M059J (cell line): Measurements from ENCODE around the gene DISP3. TPM values are rescaled to one million over a fixed set of nuclear protein-coding genes. Genes with fewer than 3 reads are reported as not detected.

Source experiments
- DNase-seq: peaks from one replicate; pipeline ENCODE4 v3.0.0-alpha.2; 2012; ENCODE audit warnings: low read depth
- total RNA-seq: library from RNA; depleted of rRNA; stranded (reverse); fragments of >200 nt; shearing (Covaris generic); gene quantifications from 2 replicates; pipeline ENCODE4 v1.2.3, GENCODE V29; 2014; rRNA removed

DISP3 gene
- 0.02 TPM in 1 of 2 replicates, not detected in the other for total RNA-seq

- DNase-seq = peak; percentile 58
Observed at GRCh38 chr1:11478571-11479374, at the start of gene DISP3. Gene DISP3 (plus strand): TSS chr1:11479155. CDS start chr1:11500993, 21,838 bp downstream.

DNA sequence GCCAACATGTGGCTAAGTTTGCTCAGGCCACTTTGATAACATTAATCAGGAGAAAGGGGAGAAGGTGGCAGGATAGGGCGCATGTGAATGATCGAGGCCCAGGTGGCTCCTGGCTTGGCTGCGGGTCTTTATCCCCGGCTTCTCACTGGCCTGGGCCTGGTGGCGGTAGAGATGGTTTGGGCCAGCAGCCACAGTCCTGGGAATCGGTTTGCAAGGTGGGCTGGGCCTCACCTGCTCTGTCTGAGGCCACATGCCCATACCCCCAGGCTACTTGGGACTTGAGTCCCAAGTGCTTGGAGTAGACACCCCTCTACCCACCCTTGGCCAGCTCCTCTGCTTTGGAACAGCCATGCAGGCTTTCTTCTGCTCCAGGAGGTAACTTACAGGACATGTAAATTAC, 49.7 kb upstream of the DISP3 start:
- DNase-seq = no peak

DNA sequence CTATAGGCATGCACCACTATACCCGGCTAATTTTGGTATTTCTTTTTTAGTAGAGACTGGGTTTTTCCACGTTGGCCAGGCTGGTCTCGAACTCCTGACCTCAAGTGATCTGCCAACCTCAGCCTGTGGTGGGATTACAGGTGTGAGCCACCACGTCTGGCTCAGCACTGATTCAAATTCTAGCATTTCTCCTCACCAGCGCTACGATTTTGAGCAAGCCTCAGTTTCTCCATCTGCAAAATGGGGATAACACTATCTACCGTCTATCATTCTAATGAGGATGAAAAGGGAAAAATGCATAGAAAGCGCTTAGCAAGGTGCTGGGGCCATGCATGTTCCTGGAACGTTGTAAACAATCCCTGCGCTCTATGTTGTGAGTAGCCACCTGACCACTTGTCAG, 49.0 kb upstream of the DISP3 start:
- DNase-seq = no peak

DNA sequence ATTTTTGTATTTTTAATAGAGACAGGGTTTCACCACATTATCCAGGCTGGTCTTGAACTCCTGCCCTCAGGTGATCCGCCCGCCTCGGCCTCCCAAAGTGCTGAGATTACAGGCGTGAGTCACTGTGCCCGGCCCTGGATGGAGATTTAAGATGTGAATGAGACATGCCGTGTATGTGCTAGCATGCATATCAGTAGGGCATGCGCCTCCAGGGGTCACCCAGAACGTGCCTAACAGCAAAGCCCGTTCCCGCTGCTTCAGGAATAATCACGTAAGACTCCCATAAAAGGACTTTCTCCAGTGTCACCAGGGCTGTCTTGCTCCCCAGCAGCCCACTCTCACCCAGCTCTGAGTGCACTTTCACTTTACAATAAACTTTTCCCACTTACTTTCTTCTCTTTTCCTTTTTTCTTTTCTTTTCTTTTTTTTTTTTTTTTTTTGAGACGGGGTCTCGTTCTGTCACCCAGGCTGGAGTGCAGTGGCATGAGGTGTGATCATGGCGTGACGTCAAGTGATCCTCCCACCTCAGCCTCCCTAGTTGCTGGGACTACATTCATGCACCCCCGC, 46.9 kb upstream of the DISP3 start:
- DNase-seq = peak; percentile 5

- no peak for DNase-seq
Observed at GRCh38 chr1:11432526-11432925, 46.4 kb upstream of the DISP3 start.

DNA sequence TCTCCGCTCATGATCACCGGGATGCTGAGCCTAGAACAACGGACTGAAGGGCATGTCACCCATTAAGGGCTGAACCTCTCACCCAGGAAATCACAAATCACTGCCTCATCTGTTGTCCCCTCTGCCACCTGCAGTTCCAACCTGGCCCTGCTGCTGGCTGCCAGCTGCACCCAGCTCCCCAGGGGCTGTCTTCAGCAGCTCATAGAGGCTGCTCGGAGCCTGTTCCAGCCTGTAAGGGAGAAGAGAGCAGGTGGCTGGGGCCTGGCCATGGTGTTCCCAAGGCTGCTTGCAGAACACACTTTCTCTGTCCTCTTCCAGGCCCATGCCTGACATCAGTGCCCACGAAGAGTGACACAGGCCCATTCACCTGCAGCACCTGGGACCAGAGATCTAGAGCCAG, 44.5 kb upstream of the DISP3 start:
- no peak for DNase-seq

DNA sequence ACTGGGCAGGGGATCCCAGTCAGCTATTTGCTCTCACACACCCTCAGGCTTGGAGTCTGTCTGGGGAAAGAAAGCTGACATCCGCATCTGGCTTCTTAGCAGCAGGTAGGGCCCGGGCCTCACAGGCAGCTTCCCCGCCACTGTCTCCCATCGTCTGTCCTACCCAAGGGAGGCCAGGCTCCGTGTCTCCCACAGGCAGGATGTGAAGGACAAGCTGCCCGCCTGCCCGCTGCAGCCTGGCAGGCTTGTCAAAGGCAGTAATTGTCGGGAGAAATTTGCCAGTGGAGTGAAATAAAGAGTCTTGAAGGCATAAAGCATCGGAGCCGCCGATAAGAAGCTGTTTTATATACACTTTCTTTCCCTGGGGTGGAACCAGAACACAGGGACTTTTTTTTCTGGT, 44.0 kb upstream of the DISP3 start:
- DNase-seq = no peak

DNA sequence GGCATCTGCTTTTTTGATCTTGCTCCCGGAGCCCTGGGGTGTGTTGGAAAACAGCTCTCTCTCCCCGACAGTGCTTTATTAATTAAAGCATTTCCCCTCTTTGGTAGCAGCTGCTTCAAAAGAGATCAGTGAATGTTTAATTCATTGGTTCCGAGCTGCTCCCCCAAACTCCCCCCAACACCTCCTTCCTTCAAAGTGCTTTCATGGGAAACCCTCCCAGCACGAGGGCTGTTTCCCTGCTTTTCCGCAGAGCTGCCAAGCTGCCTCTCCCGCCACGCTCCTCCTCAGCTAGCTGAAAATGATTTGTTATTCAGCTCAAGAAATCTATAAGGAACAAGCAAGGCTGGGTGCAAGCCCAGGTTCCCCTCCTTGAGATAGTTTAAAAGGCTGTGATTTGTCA, 40.0 kb upstream of the DISP3 start:
- no peak for DNase-seq

DNA sequence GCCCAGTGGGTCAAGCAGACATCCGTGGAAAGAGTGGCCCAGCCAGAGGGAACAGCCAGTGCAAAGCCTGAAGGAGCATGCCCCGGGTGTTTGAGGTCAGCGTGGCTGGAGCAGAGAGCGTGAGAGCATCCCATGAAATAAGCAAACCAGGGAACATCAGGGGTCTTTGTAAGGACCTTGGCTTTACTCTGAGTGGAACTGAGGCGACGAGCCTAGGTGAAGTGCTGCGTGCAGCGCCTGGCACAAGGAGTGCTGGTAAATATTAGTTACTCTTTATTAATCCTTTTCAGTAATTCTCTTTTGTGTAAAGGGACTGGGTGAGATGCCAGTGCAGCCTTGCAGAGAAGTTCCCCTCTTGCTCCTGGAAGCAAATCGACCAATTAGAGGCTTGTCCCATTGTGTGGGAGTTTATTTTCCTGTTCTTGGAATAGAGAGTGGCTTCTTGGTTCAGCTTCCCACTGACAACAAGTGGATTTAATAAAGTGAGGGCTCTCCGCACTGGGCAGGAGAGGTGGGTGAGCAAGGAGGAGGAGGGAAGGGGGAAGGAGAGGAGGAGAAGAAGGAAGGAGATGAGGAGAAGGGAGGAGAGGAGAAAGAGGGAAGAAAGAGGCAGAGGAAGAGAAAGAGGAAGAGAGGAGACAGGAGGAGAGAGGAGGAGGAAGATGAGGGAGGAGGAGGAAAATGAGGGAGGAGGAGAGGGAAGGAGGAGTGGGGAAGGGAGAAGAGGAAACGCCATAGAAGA, 37.6 kb upstream of the DISP3 start:
- no peak for DNase-seq

DNA sequence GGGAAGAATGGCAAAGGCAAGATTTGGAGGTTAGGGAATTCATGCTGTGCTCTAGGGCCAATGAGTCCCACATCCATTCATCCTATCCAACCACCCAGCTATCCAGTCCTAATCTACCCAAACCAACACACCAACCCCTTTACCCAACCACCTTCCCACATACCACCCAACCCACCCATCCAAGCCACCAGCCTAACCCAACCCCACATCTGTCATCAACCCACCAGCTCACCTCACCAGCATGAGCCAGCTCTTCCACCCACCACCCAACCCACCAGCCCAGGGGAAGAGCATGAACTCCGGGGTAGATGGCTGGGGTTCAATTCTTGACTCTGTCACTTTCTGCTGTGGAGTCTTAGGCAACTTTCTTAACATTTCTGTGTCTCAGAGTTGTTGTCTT, 35.9 kb upstream of the DISP3 start:
- DNase-seq = no peak

- DNase-seq = no peak
Observed at GRCh38 chr1:11443961-11444658, 34.8 kb upstream of the DISP3 start.

- DNase-seq = no peak
Observed at GRCh38 chr1:11444907-11445306, 34.0 kb upstream of the DISP3 start.

GRCh38 chr1:11447903-11448302, 31.1 kb upstream of the DISP3 start:
- no peak for DNase-seq

DNA sequence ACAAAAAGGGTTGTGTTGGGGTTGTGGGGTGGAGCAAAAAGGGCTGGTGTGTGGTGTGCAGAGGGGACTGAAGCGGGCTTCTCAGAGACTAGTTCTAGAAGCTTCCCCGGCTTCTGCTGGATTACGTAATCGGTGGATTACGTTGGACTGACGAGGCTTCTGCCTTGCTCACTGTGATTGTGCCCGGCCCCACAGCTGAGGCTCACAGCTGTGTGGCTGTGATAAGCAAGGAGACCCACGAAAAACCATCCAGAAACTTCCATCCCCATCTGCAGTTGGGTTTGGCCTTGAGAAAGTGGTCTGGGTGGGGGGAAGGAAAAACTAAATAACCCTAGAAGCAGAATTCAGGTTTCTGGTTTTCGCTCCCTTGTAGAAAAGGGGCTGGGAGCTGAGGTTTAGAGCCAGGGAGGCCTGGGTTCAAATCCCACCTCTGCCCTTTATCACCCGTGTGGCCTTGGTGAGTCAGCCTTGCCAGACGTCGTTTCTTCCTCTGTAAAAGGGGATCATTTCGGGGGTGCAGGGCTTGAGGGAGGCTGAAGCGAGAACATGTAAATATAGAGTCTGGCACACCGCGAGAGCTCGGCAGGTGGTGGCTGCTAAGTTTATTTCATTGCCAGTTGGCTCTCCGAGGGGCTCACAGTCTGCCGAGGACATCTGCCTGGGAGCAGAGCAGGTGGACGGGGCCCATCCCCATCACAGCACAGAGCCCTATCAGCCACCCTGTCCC, 30.4 kb upstream of the DISP3 start:
- no peak for DNase-seq

DNA sequence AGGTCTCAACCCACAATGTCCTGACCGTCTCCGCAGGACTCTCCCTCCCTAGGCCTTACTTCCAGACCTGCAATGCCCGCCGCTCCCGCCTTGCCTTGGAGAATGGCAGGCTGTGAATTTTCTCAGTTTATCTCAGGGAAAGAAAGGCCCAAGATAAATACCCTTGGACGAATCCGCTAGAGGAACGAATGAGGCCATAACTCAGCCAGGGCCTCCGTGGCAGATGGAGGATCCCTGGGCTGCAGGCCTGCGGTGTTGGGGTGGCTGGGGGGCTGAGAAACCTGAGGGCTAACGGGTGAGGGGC, 29.9 kb upstream of the DISP3 start:
- DNase-seq = no peak

DNA sequence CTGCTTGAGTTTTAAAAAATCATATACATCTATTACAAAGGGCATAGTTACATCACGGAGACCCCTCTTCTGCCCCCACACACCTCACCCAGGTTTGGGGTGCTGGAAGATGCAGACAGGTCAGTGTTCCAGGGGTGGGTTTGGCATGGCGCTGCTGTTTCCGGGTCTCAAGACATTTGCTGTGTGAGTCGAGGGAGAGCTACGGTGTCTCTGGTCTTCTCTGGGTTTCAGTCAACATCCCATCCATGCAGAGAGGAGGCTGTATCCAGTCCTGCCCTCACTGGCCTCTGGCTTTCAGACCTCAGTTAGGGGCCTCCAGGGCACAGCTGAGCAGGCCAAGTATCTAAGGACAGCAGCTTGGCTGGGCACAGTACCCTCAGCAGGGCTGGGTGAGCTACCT, 28.6 kb upstream of the DISP3 start:
- DNase-seq = no peak

DNA sequence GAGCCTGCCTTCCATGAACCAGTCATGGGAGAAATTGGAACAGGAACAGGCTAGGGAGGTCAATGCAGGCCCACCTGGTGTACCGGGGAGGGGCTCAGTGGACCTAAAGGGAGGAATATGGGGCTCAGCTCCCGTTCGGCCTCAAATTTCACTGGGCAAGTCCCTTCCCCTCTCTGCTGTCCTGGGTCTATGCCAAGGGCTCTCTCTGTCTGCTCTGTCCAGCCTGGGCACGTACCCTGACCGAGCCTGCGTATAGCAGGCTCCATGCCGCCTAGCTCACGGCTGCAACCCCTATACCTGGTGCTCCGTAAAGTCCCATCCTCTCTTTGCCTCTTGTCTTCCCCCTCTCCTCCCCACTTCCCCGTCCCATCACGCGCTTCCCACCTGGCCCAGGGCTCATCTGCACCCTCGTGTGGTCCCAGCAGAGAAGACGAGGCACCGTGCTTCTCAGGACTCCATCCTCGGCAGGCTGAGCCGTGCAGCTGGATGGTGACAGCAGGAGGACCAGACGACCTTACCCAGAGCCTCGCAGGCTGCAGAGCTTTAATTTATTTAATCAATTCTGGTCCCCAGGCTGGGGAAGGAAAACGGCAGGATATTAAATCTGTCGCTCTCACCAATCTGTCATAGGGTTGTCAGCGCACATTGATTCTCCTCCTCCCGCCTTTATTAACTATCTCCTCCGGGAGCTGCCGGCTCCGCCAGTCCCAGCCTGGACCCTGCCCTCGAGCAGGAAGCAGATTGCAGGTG, 25.0 kb upstream of the DISP3 start:
- DNase-seq = no peak

DNA sequence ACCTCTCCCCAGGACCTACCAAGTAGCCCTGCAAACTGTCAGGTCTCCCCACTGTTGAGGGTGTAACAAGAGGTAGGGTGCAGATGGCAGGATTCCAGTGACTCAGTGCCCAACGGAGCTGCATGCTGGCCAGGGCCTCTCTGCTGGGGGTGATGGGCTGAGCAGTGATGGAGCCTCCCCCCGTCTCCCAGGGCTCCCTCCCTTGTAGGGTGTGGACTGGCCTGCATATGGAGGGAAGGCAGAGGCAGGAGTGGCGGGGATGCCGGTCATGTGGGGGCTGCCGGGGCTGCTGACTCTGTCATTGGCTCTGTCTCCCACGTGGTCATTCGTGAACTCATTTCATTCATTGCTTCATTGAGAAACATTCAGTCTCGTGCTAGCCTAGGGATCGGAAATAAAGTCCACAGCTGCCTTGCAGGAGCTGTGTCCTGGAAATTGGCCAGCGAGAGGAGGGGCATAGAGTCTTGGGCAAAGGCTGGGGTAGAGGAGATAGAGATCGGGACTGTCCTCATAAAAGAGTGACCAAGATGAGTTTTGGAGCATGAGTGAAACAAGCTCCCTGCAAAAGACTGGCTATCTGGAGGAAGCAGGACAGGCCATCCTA, 22.9 kb upstream of the DISP3 start:
- no peak for DNase-seq

- no peak for DNase-seq
Observed at GRCh38 chr1:11456965-11457364, 22.0 kb upstream of the DISP3 start.

- no peak for DNase-seq
Observed at GRCh38 chr1:11458811-11459275, 20.1 kb upstream of the DISP3 start.
